Spleen (tissue), 7 donors: ENCODE data around the gene C20orf96.
A peak's percentile ranks its signal among the peaks of the same experiment; 100 is the strongest.

Experiments
- CTCF ChIP-seq, 11 experiments: fragments of 200-600 bp in 7 of 11; fragments of 450-650 bp in 4 of 11; sonication (generic) in 4 of 11; IDR thresholded peaks in 8 of 11; conservative IDR thresholded peaks in 3 of 11; 1 replicate in 7 of 11; 2 replicates in 4 of 11; pipeline versions ENCODE4 v1.4.0 to v1.8.0; 2016 to 2021; ENCODE audit warnings: antibody characterized with exemption in 11 of 11, inconsistent platforms in 4 of 11, mild to moderate bottlenecking in 1 of 11
- POLR2A ChIP-seq, 3 donors: fragments of 450-650 bp; IDR thresholded peaks; one replicate each; pipeline ENCODE4 v1.5.1; 2017; ENCODE audit warnings: antibody characterized with exemption in 3 of 3, mild to moderate bottlenecking in 1 of 3
- POLR2AphosphoS5 ChIP-seq, 3 donors: sonication (generic); formaldehyde crosslinking; IDR thresholded peaks; one replicate each; pipeline ENCODE4 v1.5.1; 2017; ENCODE audit warnings: antibody characterized with exemption in 3 of 3
- donor health status: DM: no; HTN: no; CAD: no; lungs with moderate emphysema.
- donor health status: DM: no; HTN: no; CAD: no.
- donor health status: DM: no; HTN: no; CAD: no.

GRCh38 chr20:278607-279571 is 11.7 kb downstream of the C20orf96 start:
- peak in 2 of 11 experiments; percentile 12 to 22 for TF ChIP-seq CTCF (IDR thresholded peaks at IDR 0.05 in 8 of 11, conservative IDR thresholded peaks at IDR 0.05 in 3 of 11)
- no peak for TF ChIP-seq POLR2A (IDR thresholded peaks at IDR 0.05)
- TF ChIP-seq POLR2AphosphoS5 (IDR thresholded peaks at IDR 0.05), result no peak
